Kidney glomerular epithelial cell (primary cell): ENCODE measurements around the gene OR11H1.
"Not testable (repeated sequence)": the region's sequence is repeated elsewhere in the genome, so short reads cannot be mapped to it uniquely, and the experiment has no call there.

ENCODE experiments used
- DNase-seq: peaks from one replicate; lab custom pipeline; 2025; lab: John Stamatoyannopoulos, UW

OR11H1 gene, protein sequence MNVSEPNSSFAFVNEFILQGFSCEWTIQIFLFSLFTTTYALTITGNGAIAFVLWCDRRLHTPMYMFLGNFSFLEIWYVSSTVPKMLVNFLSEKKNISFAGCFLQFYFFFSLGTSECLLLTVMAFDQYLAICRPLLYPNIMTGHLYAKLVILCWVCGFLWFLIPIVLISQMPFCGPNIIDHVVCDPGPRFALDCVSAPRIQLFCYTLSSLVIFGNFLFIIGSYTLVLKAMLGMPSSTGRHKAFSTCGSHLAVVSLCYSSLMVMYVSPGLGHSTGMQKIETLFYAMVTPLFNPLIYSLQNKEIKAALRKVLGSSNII

GRCh38 chr22:15527892-15528291, at the start of gene OR11H1:
OR11H1 (plus strand) TSS chr22:15528192; CDS start chr22:15528192, 0 bp downstream.
- DNase-seq, result not testable (repeated sequence)

DNA sequence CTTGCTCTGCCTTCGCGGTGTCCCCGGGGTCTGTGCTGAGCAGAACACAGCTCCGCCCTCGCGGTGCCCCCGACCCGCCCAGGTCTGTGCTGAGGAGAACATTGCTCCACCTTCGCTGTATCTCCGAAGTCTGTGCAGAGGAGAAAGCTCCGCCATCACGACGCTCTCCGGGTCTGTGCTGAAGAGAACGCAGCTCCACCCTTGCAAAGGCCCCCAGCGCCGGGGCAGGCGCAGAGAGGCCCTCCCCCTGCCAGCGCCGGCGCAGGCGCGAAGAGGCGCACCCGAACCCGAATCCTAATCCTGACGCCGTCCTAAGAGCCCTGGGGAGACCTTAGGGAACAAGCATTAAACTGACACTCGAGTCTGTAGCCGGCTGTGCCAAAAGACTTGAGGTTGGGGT, 18.0 kb upstream of the OR11H1 start:
- DNase-seq, result not testable (repeated sequence)

DNA sequence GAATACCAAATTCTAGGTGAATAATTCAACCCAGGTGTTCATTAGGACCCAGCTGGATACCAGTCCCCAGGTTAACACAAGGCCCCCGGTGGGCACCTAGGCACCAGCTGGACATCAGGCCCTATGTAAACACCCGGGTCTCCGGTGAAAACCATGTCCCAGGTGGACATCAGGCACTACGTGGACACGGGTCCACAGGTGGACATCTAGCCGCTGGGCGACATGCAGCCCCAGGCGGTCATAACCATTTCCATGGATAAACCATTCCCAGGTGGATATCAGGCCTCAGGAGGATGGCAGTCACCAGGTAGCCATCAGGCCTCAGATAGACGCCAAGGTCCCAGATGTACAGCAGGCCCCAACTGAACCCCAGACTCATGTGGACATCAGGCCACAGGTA, 12.1 kb upstream of the OR11H1 start:
- not testable (repeated sequence) for DNase-seq

GRCh38 chr22:15553767-15554166, 25.8 kb downstream of the OR11H1 start:
- DNase-seq, result not testable (repeated sequence)

DNA sequence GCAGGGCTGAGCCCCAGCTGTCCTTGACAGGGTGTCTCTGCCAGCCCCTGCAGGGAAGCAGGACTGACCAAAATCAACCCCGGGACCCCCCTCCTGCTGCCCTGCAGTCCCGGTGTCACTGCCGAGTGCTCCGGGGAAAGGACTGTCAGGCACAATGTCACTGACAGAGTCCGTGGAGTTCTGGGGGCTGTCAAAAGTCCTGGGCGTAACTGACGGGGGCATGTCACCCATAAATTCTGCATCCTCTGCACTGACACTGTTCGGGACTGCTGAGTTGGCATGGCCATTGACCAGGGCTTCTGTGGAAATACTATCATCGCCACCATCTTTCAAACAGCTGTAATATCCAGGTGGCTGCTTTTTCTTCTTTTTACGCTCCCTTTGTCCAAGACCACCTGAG, 35.5 kb downstream of the OR11H1 start:
- DNase-seq, result not testable (repeated sequence)

GRCh38 chr22:15565063-15565462, 37.1 kb downstream of the OR11H1 start:
- DNase-seq, result not testable (repeated sequence)
